ENCODE measurements around the gene UBAP2L. TPM values are rescaled to one million over a fixed set of nuclear protein-coding genes. Genes with fewer than 3 reads are reported as not detected.

The UBAP2L gene
- total RNA-seq, 4 donors from 2014 or later, result 46.0 to 74.6 (median 59.4) TPM

- TF ChIP-seq POLR2A (IDR thresholded peaks at IDR 0.05) (no peak), CTCF (IDR thresholded peaks at IDR 0.05) (no peak)
- H3K4me3 ChIP-seq (ENCODE audit: low read depth, poor library complexity, severe bottlenecking), result no peak overlapping the region
- WGBS, 2 donors, result 86 to 88% methylated on average over 1 of the region's 1 CpG
- intact Hi-C loops (cut with DNase I; ENCODE audit: low total_unique reads), result no loop called here
- no peak for DNase-seq (ENCODE audit: low spot score in 2 of 2)
These were observed 95.9 kb downstream of the UBAP2L start for GRCh38 chr1:154316704-154317103.

- H3K4me3 ChIP-seq (ENCODE audit: low read depth, poor library complexity, severe bottlenecking), result no peak overlapping the region
- 72 to 81% methylated on average over 4 of the region's 4 CpGs for WGBS, 2 donors
- TF ChIP-seq POLR2A (IDR thresholded peaks at IDR 0.05) (no peak), CTCF (IDR thresholded peaks at IDR 0.05) (no peak)
- DNase-seq (ENCODE audit: low spot score in 2 of 2), result no peak
- intact Hi-C loops (cut with DNase I; ENCODE audit: low total_unique reads), result no loop called here
These were observed 97.6 kb downstream of the UBAP2L start for GRCh38 chr1:154318386-154318785.

MicroRNA genes within 50 kb of the gene (microRNA counts, 767-probe panel; counts per million panel counts)
- microRNA hsa-miR-190b, result 0 to 358 counts per million in 2 donors

Small RNA genes lying within 50 kb of the gene (microRNA-seq; reads per million reads assigned to microRNA genes)
- gene MIR190B (ENCODE audit: borderline number of aligned reads in 1 of 2, borderline replicate concordance in 2 of 2), result 19.3 to 53.7 reads per million in 2 donors

Other genes starting within 250 kb of the UBAP2L start
- 100 to 1,000 TPM; 179 to 218 (median 201) TPM for gene JTB, start 243.3 kb upstream of the UBAP2L start, total RNA-seq
- 10 to 100 TPM; 15.6 to 29.4 (median 25.4) TPM for gene RAB13, start 234.6 kb upstream of the UBAP2L start, total RNA-seq
- gene RPS27, start 230.2 kb upstream of the UBAP2L start, total RNA-seq, result 1,000 to 10,000 TPM; 2,137 to 3,917 (median 3,283) TPM
- gene NUP210L, start 65.9 kb upstream of the UBAP2L start, total RNA-seq, result under 1 TPM in 1 of 4 donors, not detected in 3; 0.23 TPM
- 100 to 1,000 TPM; 119 to 226 (median 181) TPM for gene TPM3, start 28.9 kb upstream of the UBAP2L start, total RNA-seq
- not detected for gene CFAP141, start 14.6 kb upstream of the UBAP2L start, total RNA-seq
- 10 to 100 TPM; 52.7 to 83.4 (median 71.6) TPM for gene HAX1, start 51.7 kb downstream of the UBAP2L start, total RNA-seq
- gene AQP10, start 100.1 kb downstream of the UBAP2L start, total RNA-seq, result not detected
- gene ATP8B2, start 104.6 kb downstream of the UBAP2L start, total RNA-seq, result 10 to 100 TPM in 3 of 4 donors, 1 to 10 TPM in 1; 9.1 to 30.8 (median 19.6) TPM
- 10 to 100 TPM; 14.7 to 42.1 (median 21.8) TPM for gene IL6R, start 184.4 kb downstream of the UBAP2L start, total RNA-seq

Data from lower leg skin (tissue), 4 donors.